ENCODE results near the gene BCAS1. TPM values are rescaled to one million over a fixed set of nuclear protein-coding genes. Genes with fewer than 3 reads are reported as not detected.

The BCAS1 gene
- total and polyA plus RNA-seq, 10 of the 15 experiments (the other 5 are each of a cell fraction or from before 2014, with no cell fraction given): 0.21 to 1.4 (median 0.55) TPM

- Histone ChIP-seq H3K27ac (ENCODE audit: control insufficient read depth, insufficient read depth) (no peak overlapping the region), H3K4me3 (no peak overlapping the region), H3K27me3 (replicated peaks in 1 of 2; ENCODE audit: control insufficient read depth in 2 of 2, insufficient read depth in 2 of 2, low read length in 1 of 2) (no peaks in the 10 kb centered on the region), H3K36me3 (ENCODE audit: control insufficient read depth in 2 of 2, insufficient read depth in 2 of 2, low read length in 1 of 2) (no peaks in the 10 kb centered on the region), H3K4me2 (ENCODE audit: control insufficient read depth, insufficient read depth) (no peak overlapping the region), H3K79me2 (ENCODE audit: control insufficient read depth, insufficient read depth, low read length) (no peaks in the 10 kb centered on the region), H3K4me1 (ENCODE audit: control insufficient read depth, insufficient read depth, low read length) (no peaks in the 10 kb centered on the region), H3K9me3 (replicated peaks; ENCODE audit: control insufficient read depth, insufficient read depth, low read length) (no peaks in the 10 kb centered on the region; the same call in 2 of the 3 replicates), H2AFZ (ENCODE audit: control insufficient read depth, low read depth, low read length) (no peak overlapping the region), H4K20me1 (ENCODE audit: control insufficient read depth, insufficient read depth) (no peaks in the 10 kb centered on the region), H3K9ac (ENCODE audit: control insufficient read depth, insufficient read depth, low read length) (no peak overlapping the region)
- SMC1A ChIA-PET (ENCODE audit: uncharacterized antibody, unreplicated experiment): no interaction called here
- 32% methylated on average over 4 of the region's 4 CpGs for WGBS (ENCODE audit: insufficient coverage, insufficient replicate concordance, low lambda C conversion rate, missing lambda C conversion rate)
- POLR2A ChIA-PET: no interaction called here
- no TSS peak for BruUV-seq (replicated peaks)
- ATAC-seq (no peak), DNase-seq (ENCODE audit: low read depth, low spot score) (no peak), FAIRE-seq (no peak)
- RAD21 ChIA-PET (ENCODE audit: unreplicated experiment): no interaction called here
- in situ Hi-C loops (cut with MboI) (no loop called here), intact Hi-C loops (cut with micrococcal nuclease; ENCODE audit: unreplicated experiment) (no loop called here)
- no peak for TF ChIP-seq NFIC (IDR thresholded peaks at IDR 0.05; ENCODE audit: low read depth, low read length)
- TF ChIP-seq NFXL1 (IDR thresholded peaks at IDR 0.05; ENCODE audit: borderline replicate concordance): peak; percentile 25; the same call in 1 of the 2 replicates
- CTCF ChIA-PET: interaction anchor here (1.0 kb wide), 1 partner anchor 9 kb away, joined by 3 read pairs; no protein-coding TSS in a partner anchor
These were observed 42.0 kb upstream of the BCAS1 start for GRCh38 chr20:54112221-54112884.

DNA sequence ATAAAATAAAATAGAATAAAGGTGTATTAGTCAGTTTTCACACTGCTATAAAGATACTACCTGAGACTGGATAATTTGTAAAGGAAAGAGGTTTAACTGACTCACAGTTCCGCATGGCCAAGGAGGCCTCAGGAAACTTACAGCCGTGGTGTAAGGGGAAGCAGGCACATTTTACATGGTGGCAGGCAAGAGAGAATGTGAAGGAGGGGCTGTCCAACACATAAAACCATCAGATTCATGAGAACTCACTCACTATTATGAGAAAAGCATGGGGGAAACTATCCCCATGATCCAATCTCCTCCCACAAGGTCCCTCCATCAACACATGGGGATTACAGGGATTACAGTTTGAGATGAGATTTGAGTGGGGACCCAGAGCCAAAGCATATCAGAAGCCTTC lies 41.1 kb upstream of the BCAS1 start:
- no peaks in the 10 kb centered on the region for H4K20me1 ChIP-seq (ENCODE audit: control insufficient read depth, insufficient read depth)
- no peak overlapping the region for H3K4me2 ChIP-seq (ENCODE audit: control insufficient read depth, insufficient read depth)
- DNase-seq (ENCODE audit: low read depth, low spot score): no peak
- no peaks in the 10 kb centered on the region for H3K36me3 ChIP-seq (ENCODE audit: control insufficient read depth in 2 of 2, insufficient read depth in 2 of 2, low read length in 1 of 2)
- ATAC-seq: no peak
- in situ Hi-C loops (cut with MboI): no loop called here
- WGBS (ENCODE audit: insufficient coverage, insufficient replicate concordance, low lambda C conversion rate, missing lambda C conversion rate): 75% methylated on average over 2 of the region's 2 CpGs
- TF ChIP-seq MLLT1 (IDR thresholded peaks at IDR 0.05) (no peak), ATF7 (IDR thresholded peaks at IDR 0.05; ENCODE audit: low read depth) (no peak), STAT3 (IDR thresholded peaks at IDR 0.05; ENCODE audit: low read depth, low read length) (no peak), NFXL1 (IDR thresholded peaks at IDR 0.05; ENCODE audit: borderline replicate concordance) (0 out of 2 replicates have a peak, but pooled peaks have one; percentile 19), ESRRA (IDR thresholded peaks at IDR 0.05; ENCODE audit: low read length) (no peak)
- no peak overlapping the region for H3K27ac ChIP-seq (ENCODE audit: control insufficient read depth, insufficient read depth)
- no peaks in the 10 kb centered on the region for H3K4me1 ChIP-seq (ENCODE audit: control insufficient read depth, insufficient read depth, low read length)
- SMC1A ChIA-PET (ENCODE audit: uncharacterized antibody, unreplicated experiment): interaction anchor here (1.1 kb wide), 1 partner anchor 108 kb away, joined by 4 read pairs; no protein-coding TSS in a partner anchor
- no peaks in the 10 kb centered on the region for H3K27me3 ChIP-seq (replicated peaks in 1 of 2; ENCODE audit: control insufficient read depth in 2 of 2, insufficient read depth in 2 of 2, low read length in 1 of 2)
- CTCF ChIA-PET: interaction anchor here (0.7 to 1.0 kb wide), 2 partner anchors 8 to 89 kb away, joined by 3 read pairs; no protein-coding TSS in a partner anchor
- H3K79me2 ChIP-seq (ENCODE audit: control insufficient read depth, insufficient read depth, low read length): no peaks in the 10 kb centered on the region
- POLR2A ChIA-PET: no interaction called here
- H3K9ac ChIP-seq (ENCODE audit: control insufficient read depth, insufficient read depth, low read length): no peak overlapping the region
- FAIRE-seq: no peak
- RAD21 ChIA-PET (ENCODE audit: unreplicated experiment): no interaction called here
- no TSS peak for BruUV-seq (replicated peaks)
- H3K9me3 ChIP-seq (replicated peaks; ENCODE audit: control insufficient read depth, insufficient read depth, low read length): no peaks in the 10 kb centered on the region; the same call in 2 of the 3 replicates
- H3K4me3 ChIP-seq: no peak overlapping the region
- no peak overlapping the region for H2AFZ ChIP-seq (ENCODE audit: control insufficient read depth, low read depth, low read length)
- intact Hi-C loops (cut with micrococcal nuclease; ENCODE audit: unreplicated experiment): no loop called here
